NCI-H2107 (cell line): ENCODE data around the gene L1TD1.
"Not testable (repeated sequence)": the region's sequence is repeated elsewhere in the genome, so short reads cannot be mapped to it uniquely, and the experiment has no call there.

Experiments
- DNase-seq: peaks from one replicate; lab custom pipeline; 2025; lab: John Stamatoyannopoulos, UW

The L1TD1 gene

GRCh38 chr1:62194651-62195544 lies at the start of gene L1TD1:
Gene L1TD1, plus strand, starts transcription at chr1:62194849. Its CDS starts 11,780 bp downstream, at chr1:62206629.
- no peak for DNase-seq

- DNase-seq: no peak
Observed at GRCh38 chr1:62159940-62160348, 34.7 kb upstream of the L1TD1 start.

- DNase-seq: no peak
Observed at GRCh38 chr1:62161711-62162110, 32.9 kb upstream of the L1TD1 start.

DNA sequence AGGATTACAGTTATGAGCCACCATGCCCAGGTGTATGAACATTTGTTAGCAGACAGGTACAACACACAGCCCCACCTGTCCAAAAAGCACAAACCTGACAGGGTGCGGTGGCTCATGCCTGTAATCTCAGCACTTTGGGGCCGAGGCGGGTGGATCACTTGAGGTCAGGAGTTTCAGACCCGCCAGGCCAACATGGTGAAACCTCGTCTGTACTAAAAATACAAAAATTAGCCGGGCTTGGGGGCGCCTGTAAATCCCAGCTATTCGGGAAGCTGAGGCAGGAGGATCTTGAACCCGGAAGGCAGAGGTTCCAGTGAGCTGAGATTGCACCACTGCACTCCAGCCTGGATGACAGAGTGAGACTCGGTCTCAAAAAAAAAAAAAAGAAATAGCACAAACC lies 24.3 kb upstream of the L1TD1 start:
- not testable (repeated sequence) for DNase-seq

DNA sequence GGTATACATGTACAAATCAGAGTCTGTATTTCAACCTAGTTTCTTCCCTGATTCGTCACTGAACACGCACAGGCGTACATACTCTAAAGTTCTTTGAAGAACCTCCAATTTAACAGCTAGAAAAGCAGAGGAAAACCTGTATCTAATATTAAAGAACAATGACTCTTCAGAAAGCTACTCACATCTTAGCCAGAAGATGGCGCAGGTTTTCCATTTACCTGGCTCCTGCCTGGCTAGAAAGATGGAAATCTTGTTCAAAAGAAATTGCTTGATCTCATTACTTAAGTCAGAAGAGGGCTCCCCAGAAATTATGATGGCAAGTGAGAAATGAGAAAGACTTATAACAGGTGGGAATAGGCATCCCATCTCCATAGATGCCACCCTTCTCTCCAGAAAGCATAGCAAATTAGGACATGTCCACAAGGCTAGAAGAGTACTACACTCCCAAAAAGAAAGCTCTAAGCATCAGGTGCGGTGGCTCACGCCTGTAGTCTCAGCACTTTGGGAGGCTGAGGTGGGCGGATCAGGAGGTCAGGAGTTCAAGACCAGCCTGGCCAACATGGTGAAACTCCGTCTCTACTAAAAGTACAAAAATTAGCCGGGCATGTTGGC lies 19.0 kb upstream of the L1TD1 start:
- peak; percentile 74 for DNase-seq

DNA sequence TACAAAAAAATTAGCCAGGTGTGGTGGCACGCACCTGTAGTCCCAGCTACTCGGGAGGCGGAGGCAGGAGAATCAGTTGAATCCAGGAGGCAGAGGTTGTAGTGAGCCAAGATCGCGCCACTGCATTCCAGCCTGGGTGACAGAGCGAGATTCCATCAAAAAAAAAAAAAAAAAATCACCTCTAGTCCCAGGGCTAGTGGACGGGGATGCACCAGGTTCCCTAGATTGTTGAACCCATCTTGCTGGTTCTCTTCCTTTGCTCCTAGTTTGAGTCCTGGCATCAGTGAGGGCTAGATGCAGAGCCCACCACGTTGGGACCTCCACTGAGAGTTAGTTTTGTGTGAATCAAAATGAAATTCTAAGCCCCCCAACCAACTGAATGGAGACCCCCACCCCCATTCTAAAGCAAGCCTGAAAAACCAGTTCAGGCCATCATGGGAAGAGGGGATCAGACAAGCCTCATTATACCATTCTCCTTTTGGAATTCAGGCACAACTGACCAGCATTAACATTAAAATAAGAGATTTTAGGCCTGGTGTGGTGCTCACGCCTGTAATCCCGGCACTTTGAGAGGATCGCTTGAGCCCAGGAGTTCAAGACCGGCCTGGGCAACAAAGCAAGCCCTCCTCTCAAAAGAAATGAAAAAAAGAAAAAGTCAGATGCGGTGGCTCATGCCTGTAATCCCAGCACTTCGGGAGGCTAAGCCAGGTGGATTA lies 17.9 kb upstream of the L1TD1 start:
- no peak for DNase-seq

GRCh38 chr1:62177621-62178020 lies 17.0 kb upstream of the L1TD1 start:
- DNase-seq: no peak

DNA sequence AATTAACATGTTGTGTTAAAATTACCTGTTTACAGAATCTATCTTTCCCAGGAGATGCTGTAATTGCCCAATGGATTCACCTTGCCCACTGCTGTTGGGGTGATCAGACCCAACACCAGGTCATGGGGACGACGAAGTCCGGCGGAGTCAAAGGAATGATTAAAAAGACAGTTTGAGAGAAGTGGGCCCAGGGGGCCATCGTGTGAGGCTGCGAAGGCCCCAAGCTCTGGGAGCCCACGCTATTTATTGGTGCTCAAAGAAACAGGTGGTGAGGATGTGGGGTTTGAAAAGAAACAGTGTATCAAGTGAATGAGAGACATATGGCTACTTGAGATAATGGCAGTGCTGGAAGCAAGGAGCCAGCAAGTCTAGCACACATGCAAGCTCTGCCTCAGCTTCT lies 16.3 kb upstream of the L1TD1 start:
- DNase-seq: no peak

- DNase-seq: not testable (repeated sequence)
Observed at GRCh38 chr1:62180054-62180453, 14.6 kb upstream of the L1TD1 start.

GRCh38 chr1:62180639-62181038 lies 14.0 kb upstream of the L1TD1 start:
- DNase-seq: no peak

- no peak for DNase-seq
Observed at GRCh38 chr1:62181532-62181931, 13.1 kb upstream of the L1TD1 start.

- DNase-seq: not testable (repeated sequence)
Observed at GRCh38 chr1:62182157-62182556, 12.5 kb upstream of the L1TD1 start.

GRCh38 chr1:62183164-62184020 lies 11.3 kb upstream of the L1TD1 start:
- not testable (repeated sequence) for DNase-seq

DNA sequence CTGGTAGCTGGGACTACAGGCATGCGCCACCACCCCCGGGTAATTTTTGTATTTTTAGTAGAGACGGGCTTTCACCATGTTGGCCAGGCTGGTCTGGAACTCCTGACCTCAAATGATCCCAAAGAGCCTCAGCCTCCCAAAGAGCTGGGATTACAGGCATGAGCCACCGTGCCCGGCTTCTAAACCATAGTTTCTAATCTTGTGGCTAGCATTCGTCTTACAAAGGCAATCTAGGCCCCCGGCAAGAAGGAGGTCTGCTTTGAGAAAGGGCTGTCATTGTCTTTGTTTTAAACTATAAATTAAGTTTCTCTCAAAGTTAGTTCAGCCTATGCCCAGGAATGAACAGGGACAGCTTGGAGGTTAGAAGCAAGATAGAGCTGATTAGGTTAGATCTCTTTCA lies 10.3 kb upstream of the L1TD1 start:
- DNase-seq: no peak

DNA sequence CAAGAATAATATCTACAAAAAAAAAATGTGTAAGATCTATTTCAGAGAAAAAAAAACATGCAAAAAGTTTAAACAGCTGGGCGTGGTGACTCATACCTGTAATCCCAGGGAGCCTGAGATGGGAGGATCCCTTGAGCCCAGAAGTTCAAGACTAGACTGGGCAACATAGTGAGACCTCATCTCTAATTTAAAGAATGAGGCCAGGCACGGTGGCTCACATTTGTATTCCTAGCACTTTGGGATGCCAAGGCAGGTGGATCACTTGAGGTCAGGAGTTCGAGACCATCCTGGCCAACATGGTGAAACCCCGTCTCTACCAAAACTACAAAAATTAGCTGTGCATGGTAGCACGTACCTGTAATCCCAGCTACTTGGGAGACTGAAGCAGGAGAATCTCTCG lies 9.4 kb upstream of the L1TD1 start:
- not testable (repeated sequence) for DNase-seq

DNA sequence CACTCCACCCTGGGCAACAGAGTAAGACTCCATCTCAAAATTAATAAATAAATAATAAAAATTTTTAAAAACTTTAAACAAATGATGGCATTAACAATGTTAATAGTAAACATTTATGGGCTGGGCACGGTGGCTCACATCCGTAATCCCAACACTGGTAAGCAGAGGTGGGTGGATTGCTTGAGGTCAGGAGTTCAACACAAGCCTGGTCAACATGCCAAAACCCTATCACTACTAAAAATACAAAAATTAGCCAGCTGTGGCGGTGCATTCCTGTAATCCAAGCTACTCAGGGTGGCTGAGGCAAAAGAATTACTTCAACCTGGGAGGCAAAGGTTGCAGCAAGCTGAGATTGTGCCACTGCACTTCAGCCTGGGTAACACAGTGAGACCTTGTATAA lies 9.0 kb upstream of the L1TD1 start:
- DNase-seq: no peak

- no peak for DNase-seq
Observed at GRCh38 chr1:62187548-62187947, 7.1 kb upstream of the L1TD1 start.

- DNase-seq: no peak
Observed at GRCh38 chr1:62188111-62188510, 6.5 kb upstream of the L1TD1 start.

GRCh38 chr1:62196086-62196690 lies 1.5 kb downstream of the L1TD1 start:
- no peak for DNase-seq

GRCh38 chr1:62198069-62198780 lies 3.6 kb downstream of the L1TD1 start:
- no peak for DNase-seq

GRCh38 chr1:62198781-62199125 lies 4.1 kb downstream of the L1TD1 start:
- DNase-seq: no peak
